Adrenal gland (tissue), 5 donors: ENCODE measurements around the gene CLK3.

Experiments
- POLR2A ChIP-seq, 2 donors: fragments of 450-650 bp; IDR thresholded peaks; one replicate each; pipeline ENCODE4 v1.6.1; 2017; ENCODE audit warnings: antibody characterized with exemption in 2 of 2, mild to moderate bottlenecking in 2 of 2, moderate library complexity in 1 of 2
- TF ChIP-seq, protein P1 (sequence below), 6 experiments: fragments of 450-650 bp in 4 of 6; fragments of 200-600 bp in 2 of 6; sonication (generic) in 1 of 6; IDR thresholded peaks; 1 replicate in 5 of 6; 2 replicates in 1 of 6; pipeline versions ENCODE4 v1.5.1 to v1.8.0; 2016 to 2021; ENCODE audit warnings: antibody characterized with exemption in 6 of 6, mild to moderate bottlenecking in 2 of 6, moderate library complexity in 1 of 6
- donor health status: DM: no; HTN: no; CAD: no.

DNA sequence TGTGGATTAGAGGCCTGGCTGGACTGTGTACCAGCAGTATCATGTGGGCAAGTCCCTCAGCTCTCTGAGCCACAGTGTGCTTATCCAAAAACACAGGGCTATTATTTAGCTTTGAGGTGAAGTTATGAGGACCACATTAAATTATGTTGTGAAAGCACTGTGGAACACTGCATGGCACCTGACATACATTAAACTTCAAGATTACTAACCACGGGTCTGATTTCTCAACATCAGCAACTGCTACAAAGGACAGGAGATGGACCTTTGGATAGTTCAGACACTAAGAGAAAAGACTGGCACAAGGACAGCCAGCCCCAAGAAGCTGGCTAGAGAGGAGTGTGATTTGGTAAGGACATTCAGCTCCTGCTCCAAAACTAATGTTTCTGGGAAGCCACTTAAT lies 21.3 kb downstream of the CLK3 start:
- TF ChIP-seq, protein P1, sequence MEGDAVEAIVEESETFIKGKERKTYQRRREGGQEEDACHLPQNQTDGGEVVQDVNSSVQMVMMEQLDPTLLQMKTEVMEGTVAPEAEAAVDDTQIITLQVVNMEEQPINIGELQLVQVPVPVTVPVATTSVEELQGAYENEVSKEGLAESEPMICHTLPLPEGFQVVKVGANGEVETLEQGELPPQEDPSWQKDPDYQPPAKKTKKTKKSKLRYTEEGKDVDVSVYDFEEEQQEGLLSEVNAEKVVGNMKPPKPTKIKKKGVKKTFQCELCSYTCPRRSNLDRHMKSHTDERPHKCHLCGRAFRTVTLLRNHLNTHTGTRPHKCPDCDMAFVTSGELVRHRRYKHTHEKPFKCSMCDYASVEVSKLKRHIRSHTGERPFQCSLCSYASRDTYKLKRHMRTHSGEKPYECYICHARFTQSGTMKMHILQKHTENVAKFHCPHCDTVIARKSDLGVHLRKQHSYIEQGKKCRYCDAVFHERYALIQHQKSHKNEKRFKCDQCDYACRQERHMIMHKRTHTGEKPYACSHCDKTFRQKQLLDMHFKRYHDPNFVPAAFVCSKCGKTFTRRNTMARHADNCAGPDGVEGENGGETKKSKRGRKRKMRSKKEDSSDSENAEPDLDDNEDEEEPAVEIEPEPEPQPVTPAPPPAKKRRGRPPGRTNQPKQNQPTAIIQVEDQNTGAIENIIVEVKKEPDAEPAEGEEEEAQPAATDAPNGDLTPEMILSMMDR (IDR thresholded peaks at IDR 0.05), result no peak
- TF ChIP-seq POLR2A (IDR thresholded peaks at IDR 0.05), result no peak
